HepG2 (cell line): Measurements from ENCODE around the gene NFYC. TPM values are rescaled to one million over a fixed set of nuclear protein-coding genes. Genes with fewer than 3 reads are reported as not detected.

ENCODE experiments used
- ATAC-seq: fragments of 200-7000 bp; cut with Tn5 transposase; 3 replicates; pipeline ENCODE4 v1.9.1; 2020; ENCODE audit warnings: mild to moderate bottlenecking, moderate library complexity
- BruUV-seq: library from RNA; stranded (reverse); fragments of 400-500 nt; replicated peaks from 2 replicates; lab custom pipeline; 2021; lab: Mats Ljungman, UMichigan
- CTCF ChIA-PET: fragments of 300-600 bp; formaldehyde crosslinking; extraction: SDS; loops from one replicate; lab custom pipeline; 2021; ENCODE audit warnings: low total read pairs, inconsistent platforms, low intra/inter-chr PET ratio; lab: Yijun Ruan, JAX
- POLR2A ChIA-PET: fragments of 350-600 bp; sonication (Branson Sonifier 250); formaldehyde crosslinking; loops from one replicate; lab custom pipeline; 2020; ENCODE audit warnings: antibody characterized with exemption, inconsistent platforms; lab: Yijun Ruan, JAX
- DNase-seq: peaks from one replicate; pipeline ENCODE4 v3.0.0-alpha.2; 2015; ENCODE audit warnings: low spot score
- FAIRE-seq: peaks from 3 replicates; lab custom pipeline; 2011; peaks lifted over from hg19 to GRCh38; lab: Jason Lieb, UNC
- H2AFZ ChIP-seq: one replicate; pipeline ENCODE4 v1.6.1; 2011; ENCODE audit warnings: low read length, inconsistent platforms
- H3K27ac ChIP-seq: fragments of 300-600 bp; 3 replicates; pipeline ENCODE4 v1.8.0; 2011; ENCODE audit warnings: mixed run types, mild to moderate bottlenecking, mixed read lengths, low read length, inconsistent platforms; ENCODE audit not compliant: insufficient read depth; ENCODE audit errors: extremely low read length
- H3K27me3 ChIP-seq, 2 experiments: fragments of 200-600 bp in 1 of 2; 2 replicates in 1 of 2; 3 replicates in 1 of 2; pipeline versions ENCODE4 v1.6.0 to v1.8.0; 2011; ENCODE audit warnings: low read length in 2 of 2, mild to moderate bottlenecking in 2 of 2, moderate library complexity in 2 of 2, inconsistent platforms in 1 of 2; ENCODE audit not compliant: insufficient read depth in 2 of 2, control insufficient read depth in 1 of 2
- H3K36me3 ChIP-seq, 2 experiments: fragments of 200-600 bp in 1 of 2; replicated peaks in 1 of 2; 2 replicates in 1 of 2; 3 replicates in 1 of 2; pipeline versions ENCODE4 v1.5.1 to v1.8.0; 2011; ENCODE audit warnings: low read length in 2 of 2, inconsistent platforms in 1 of 2; ENCODE audit not compliant: insufficient read depth in 2 of 2, control insufficient read depth in 1 of 2
- H3K4me1 ChIP-seq: 2 replicates; pipeline ENCODE4 v1.5.1; 2012; ENCODE audit warnings: low read length, inconsistent platforms; ENCODE audit not compliant: insufficient read depth
- H3K4me2 ChIP-seq: 2 replicates; pipeline ENCODE4 v1.6.0; 2011; ENCODE audit warnings: low read depth, low read length, inconsistent platforms
- H3K4me3 ChIP-seq, 3 experiments: fragments of 200-600 bp in 1 of 3; sonication (generic), shearing (Covaris generic) in 1 of 3; replicated peaks in 1 of 3; 2 replicates each; pipeline ENCODE4 v1.5.1; 2011 to 2016; ENCODE audit warnings: low read length in 3 of 3, inconsistent platforms in 2 of 3, low read depth in 2 of 3, mild to moderate bottlenecking in 2 of 3, control low read depth in 1 of 3, mixed read lengths in 1 of 3; ENCODE audit not compliant: insufficient read depth in 1 of 3
- H3K79me2 ChIP-seq: one replicate; pipeline ENCODE4 v1.6.1; 2011; ENCODE audit warnings: low read length, inconsistent platforms; ENCODE audit not compliant: insufficient read depth
- H3K9ac ChIP-seq: 2 replicates; pipeline ENCODE4 v1.6.0; 2011; ENCODE audit warnings: mild to moderate bottlenecking, low read depth, low read length, inconsistent platforms; ENCODE audit not compliant: insufficient read depth
- H3K9me3 ChIP-seq: 2 replicates; pipeline ENCODE4 v1.5.1; 2012; ENCODE audit warnings: mild to moderate bottlenecking, low read length
- H4K20me1 ChIP-seq: 2 replicates; pipeline ENCODE4 v1.6.0; 2011; ENCODE audit warnings: inconsistent platforms, mild to moderate bottlenecking, low read length, moderate library complexity; ENCODE audit not compliant: insufficient read depth
- CHD2 ChIP-seq: IDR thresholded peaks from 2 replicates; pipeline ENCODE4 v1.6.1; 2011; ENCODE audit warnings: low read depth, low read length, improper control_type of control experiment
- NAIF1 ChIP-seq: sonication (generic); formaldehyde crosslinking; IDR thresholded peaks from 2 replicates; pipeline ENCODE4 v1.5.0; 2020; ENCODE audit warnings: mild to moderate bottlenecking, missing genetic modification reagents, borderline replicate concordance
- RELA ChIP-seq: sonication (generic); formaldehyde crosslinking; IDR thresholded peaks from 2 replicates; pipeline ENCODE4 v1.4.0; 2020; ENCODE audit warnings: missing genetic modification reagents
- SPEN ChIP-seq: sonication (generic); formaldehyde crosslinking; IDR thresholded peaks from 2 replicates; pipeline ENCODE4 v1.5.1; 2020; ENCODE audit warnings: low read depth, mild to moderate bottlenecking, missing genetic modification reagents
- TFDP1 ChIP-seq: IDR thresholded peaks from 2 replicates; pipeline ENCODE4 v1.6.1; 2016; ENCODE audit warnings: missing compliant biosample characterization, missing genetic modification reagents, borderline replicate concordance
- U2AF2 ChIP-seq: fragments of 200-400 bp; formaldehyde crosslinking; IDR thresholded peaks from 2 replicates; pipeline ENCODE4 v1.6.1; 2017; ENCODE audit warnings: low read depth, mild to moderate bottlenecking, low read length
- ZNF225 ChIP-seq: sonication (generic); formaldehyde crosslinking; IDR thresholded peaks from 2 replicates; pipeline ENCODE4 v1.4.0; 2020; ENCODE audit warnings: mild to moderate bottlenecking, missing genetic modification reagents
- ZNF451 ChIP-seq: sonication (generic); formaldehyde crosslinking; IDR thresholded peaks from 2 replicates; pipeline ENCODE4 v1.5.0; 2020; ENCODE audit warnings: mild to moderate bottlenecking, missing genetic modification reagents
- ZNF570 ChIP-seq: sonication (generic); formaldehyde crosslinking; IDR thresholded peaks from 2 replicates; pipeline ENCODE4 v1.4.0; 2020; ENCODE audit warnings: mild to moderate bottlenecking, missing genetic modification reagents, borderline replicate concordance
- ZNF788 ChIP-seq: sonication (generic); formaldehyde crosslinking; IDR thresholded peaks from 2 replicates; pipeline ENCODE4 v1.5.0; 2020; ENCODE audit warnings: mild to moderate bottlenecking, missing genetic modification reagents, borderline replicate concordance
- WGBS: methylation state at CpG from one replicate; pipeline ENCODE4 v1.1.6; 2017; ENCODE audit warnings: low lambda C conversion rate; 5-methylcytosine and 5-hydroxymethylcytosine counted together
- in situ Hi-C: cut with HindIII; loops from 2 replicates; pipeline ENCODE4 v1.10.0; 2017; ENCODE audit warnings: low pct_unique_long_range_greater_than_20kb; ENCODE audit not compliant: extremely low pct_ligation_motif_present
- intact Hi-C: fragments of 100-400 bp; cut with micrococcal nuclease; formaldehyde crosslinking; loops from one replicate; pipeline ENCODE4 v1.10.0; 2022; ENCODE audit not compliant: unreplicated experiment
- polyA plus RNA-seq, 8 experiments: library from polyadenylated mRNA; depleted of rRNA in 3 of 8; stranded (reverse) in 7 of 8; unstranded in 1 of 8; fragments of >200 nt; fragmentation: Illumina TruSeq in 4 of 8; extraction: Trizol in 4 of 8; gene quantifications; 2 replicates each; pipeline versions ENCODE4 v1.2.1 to v1.2.3, GENCODE V29; 2011 to 2016; ENCODE audit warnings: low read depth in 4 of 8, missing spikeins in 1 of 8, mixed read lengths in 1 of 8; ENCODE audit not compliant: insufficient read depth in 1 of 8
- total RNA-seq, 5 experiments: library from RNA; depleted of rRNA; stranded (reverse); fragments of >200 nt; fragmentation: Illumina TruSeq; extraction: Trizol; gene quantifications; 2 replicates each; pipeline ENCODE4 v1.2.3, GENCODE V29; 2016; ENCODE audit warnings: low read depth in 1 of 5
- TF ChIP-seq, protein P1 (sequence below), 2 experiments: IDR thresholded peaks; 2 replicates each; pipeline ENCODE4 v1.6.1; 2011 to 2012; ENCODE audit warnings: low read length in 2 of 2, borderline replicate concordance in 1 of 2, low read depth in 1 of 2, mild to moderate bottlenecking in 1 of 2, moderate library complexity in 1 of 2

Gene NFYC
- total and polyA plus RNA-seq, 2 of the 13 experiments (the other 11 are each of a cell fraction or from before 2014, with no cell fraction given): 33.9 to 73.7 TPM

DNA sequence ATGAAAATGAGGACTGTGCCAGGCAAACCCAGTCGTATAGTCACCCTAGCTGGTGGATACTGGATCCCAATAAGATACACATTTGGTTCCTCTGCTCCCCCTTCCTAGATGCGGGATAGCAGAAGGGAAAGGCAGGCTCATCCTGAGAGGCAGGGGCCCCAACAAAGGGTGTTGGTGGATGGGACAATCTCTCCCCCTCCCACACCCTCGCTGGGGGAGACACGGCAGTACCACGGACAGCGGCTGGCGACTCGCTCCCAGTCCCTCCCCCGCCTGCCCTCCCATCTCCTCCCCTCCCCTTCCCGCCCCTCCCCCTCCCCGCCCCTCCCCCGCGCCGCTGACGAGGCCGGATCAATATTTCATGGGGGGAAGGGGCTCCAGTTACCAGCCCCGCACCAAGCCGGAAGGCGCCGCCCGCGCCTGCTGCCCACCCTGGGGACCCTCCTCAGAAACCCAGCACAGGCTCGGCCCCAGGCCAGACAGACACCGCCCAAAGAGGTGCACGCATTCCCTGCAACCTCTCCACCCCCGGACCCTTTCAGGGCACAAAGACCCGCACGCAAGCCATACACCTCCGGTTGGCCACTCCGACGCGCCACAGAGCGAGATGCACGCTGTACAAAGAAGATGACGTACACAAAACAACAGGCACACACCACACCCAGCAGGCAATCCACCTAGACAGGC is 37.5 kb upstream of the NFYC start (continued):
- TF ChIP-seq, protein P1, sequence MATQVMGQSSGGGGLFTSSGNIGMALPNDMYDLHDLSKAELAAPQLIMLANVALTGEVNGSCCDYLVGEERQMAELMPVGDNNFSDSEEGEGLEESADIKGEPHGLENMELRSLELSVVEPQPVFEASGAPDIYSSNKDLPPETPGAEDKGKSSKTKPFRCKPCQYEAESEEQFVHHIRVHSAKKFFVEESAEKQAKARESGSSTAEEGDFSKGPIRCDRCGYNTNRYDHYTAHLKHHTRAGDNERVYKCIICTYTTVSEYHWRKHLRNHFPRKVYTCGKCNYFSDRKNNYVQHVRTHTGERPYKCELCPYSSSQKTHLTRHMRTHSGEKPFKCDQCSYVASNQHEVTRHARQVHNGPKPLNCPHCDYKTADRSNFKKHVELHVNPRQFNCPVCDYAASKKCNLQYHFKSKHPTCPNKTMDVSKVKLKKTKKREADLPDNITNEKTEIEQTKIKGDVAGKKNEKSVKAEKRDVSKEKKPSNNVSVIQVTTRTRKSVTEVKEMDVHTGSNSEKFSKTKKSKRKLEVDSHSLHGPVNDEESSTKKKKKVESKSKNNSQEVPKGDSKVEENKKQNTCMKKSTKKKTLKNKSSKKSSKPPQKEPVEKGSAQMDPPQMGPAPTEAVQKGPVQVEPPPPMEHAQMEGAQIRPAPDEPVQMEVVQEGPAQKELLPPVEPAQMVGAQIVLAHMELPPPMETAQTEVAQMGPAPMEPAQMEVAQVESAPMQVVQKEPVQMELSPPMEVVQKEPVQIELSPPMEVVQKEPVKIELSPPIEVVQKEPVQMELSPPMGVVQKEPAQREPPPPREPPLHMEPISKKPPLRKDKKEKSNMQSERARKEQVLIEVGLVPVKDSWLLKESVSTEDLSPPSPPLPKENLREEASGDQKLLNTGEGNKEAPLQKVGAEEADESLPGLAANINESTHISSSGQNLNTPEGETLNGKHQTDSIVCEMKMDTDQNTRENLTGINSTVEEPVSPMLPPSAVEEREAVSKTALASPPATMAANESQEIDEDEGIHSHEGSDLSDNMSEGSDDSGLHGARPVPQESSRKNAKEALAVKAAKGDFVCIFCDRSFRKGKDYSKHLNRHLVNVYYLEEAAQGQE (IDR thresholded peaks at IDR 0.05; ENCODE audit: borderline replicate concordance in 1 of 2, low read depth in 1 of 2, low read length in 2 of 2): peak; percentile 77 to 92
- no peak for TF ChIP-seq SPEN (CRISPR knock-in tag)
- TF ChIP-seq TFDP1 (CRISPR knock-in tag): no peak
- TF ChIP-seq RELA (CRISPR knock-in tag): no peak
- TF ChIP-seq NAIF1 (CRISPR knock-in tag): no peak

- peaks cover 26% of the 10 kb centered on the region for H3K4me1 ChIP-seq
- H3K36me3 ChIP-seq: no peaks in the 10 kb centered on the region
- H3K4me3 ChIP-seq: no peak overlapping the region
- H3K27ac ChIP-seq: no peak overlapping the region
- H3K79me2 ChIP-seq: no peaks in the 10 kb centered on the region
- H4K20me1 ChIP-seq: no peaks in the 10 kb centered on the region
- POLR2A ChIA-PET: interaction anchor here (0.7 to 1.0 kb wide), 2 partner anchors 8 to 210 kb away, joined by 4 to 5 read pairs; partner anchors contain the start of gene RIMS3
- BruUV-seq: no TSS peak
- in situ Hi-C loops: no loop called here
- TF ChIP-seq ZNF788 (CRISPR knock-in tag): no peak
- TF ChIP-seq ZNF225: no peak
- no peak for TF ChIP-seq CHD2
- TF ChIP-seq ZNF451 (CRISPR knock-in tag): no peak
- TF ChIP-seq ZNF570: no peak
- TF ChIP-seq U2AF2: no peak
- no peak for FAIRE-seq
- H3K4me2 ChIP-seq: no peak overlapping the region
- H3K9ac ChIP-seq: no peak overlapping the region
- no peaks in the 10 kb centered on the region for H3K27me3 ChIP-seq
- whole genome bisulfite sequencing: 85% methylated on average over 7 of the region's 7 CpGs
- ATAC-seq: no peak
- H3K9me3 ChIP-seq: no peaks in the 10 kb centered on the region
- CTCF ChIA-PET: no interaction called here
- intact Hi-C loops: no loop called here
- no peak overlapping the region for H2AFZ ChIP-seq
- DNase-seq: no peak
Observed at GRCh38 chr1:40657046-40657445, 34.5 kb upstream of the NFYC start.
